Endothelial cell of umbilical vein (primary cell): Measurements from ENCODE around the gene HEPH. TPM values are rescaled to one million over a fixed set of nuclear protein-coding genes. Genes with fewer than 3 reads are reported as not detected.

Source experiments
- BruUV-seq: library from RNA; stranded (reverse); fragments of 400-500 nt; replicated peaks from 2 replicates; lab custom pipeline; 2021; lab: Mats Ljungman, UMichigan
- CTCF ChIA-PET: fragments of 300-600, 350-600 bp; sonication (Branson Sonifier 250); formaldehyde crosslinking; loops from one replicate; lab custom pipeline; 2021; ENCODE audit warnings: antibody characterized with exemption, inconsistent platforms; lab: Charles Lee
- POLR2A ChIA-PET: fragments of 300-600, 350-600 bp; sonication (Branson Sonifier 250); formaldehyde crosslinking; loops from one replicate; lab custom pipeline; 2021; ENCODE audit warnings: antibody characterized with exemption, inconsistent platforms; lab: Charles Lee
- DNase-seq: peaks from one replicate; pipeline ENCODE4 v3.0.0-alpha.2; 2011; ENCODE audit warnings: low read depth, low spot score
- FAIRE-seq: peaks from 2 replicates; lab custom pipeline; 2011; peaks lifted over from hg19 to GRCh38; lab: Jason Lieb, UNC
- H2AFZ ChIP-seq: 2 replicates; pipeline ENCODE4 v1.6.0; 2012; ENCODE audit warnings: low read depth, low read length, control low read depth, inconsistent platforms
- H3K27ac ChIP-seq: 2 replicates; pipeline ENCODE4 v1.5.1; 2011; ENCODE audit warnings: low read depth, mild to moderate bottlenecking, control low read depth, low read length, moderate library complexity; ENCODE audit not compliant: insufficient read depth
- H3K27me3 ChIP-seq, 2 experiments: 2 replicates each; pipeline versions ENCODE4 v1.6.0 to v1.6.1; 2011; ENCODE audit warnings: low read length in 2 of 2, mixed read lengths in 1 of 2; ENCODE audit not compliant: control insufficient read depth in 2 of 2, insufficient read depth in 2 of 2
- H3K36me3 ChIP-seq, 2 experiments: 2 replicates in 1 of 2; 3 replicates in 1 of 2; pipeline ENCODE4 v1.5.1; 2011; ENCODE audit warnings: low read length in 2 of 2, mild to moderate bottlenecking in 1 of 2, moderate library complexity in 1 of 2; ENCODE audit not compliant: control insufficient read depth in 2 of 2, insufficient read depth in 2 of 2; ENCODE audit errors: extremely low read depth in 1 of 2
- H3K4me1 ChIP-seq: 3 replicates; pipeline ENCODE4 v1.5.1; 2011; ENCODE audit warnings: mild to moderate bottlenecking, low read length; ENCODE audit not compliant: control insufficient read depth, insufficient read depth; ENCODE audit errors: extremely low read depth
- H3K4me2 ChIP-seq: 2 replicates; pipeline ENCODE4 v1.6.1; 2011; ENCODE audit warnings: low read length, control low read depth, mixed read lengths; ENCODE audit not compliant: insufficient read depth
- H3K4me3 ChIP-seq, 3 experiments: fragments of 200-600 bp in 1 of 3; sonication (generic), shearing (Covaris generic) in 1 of 3; replicated peaks in 1 of 3; 2 replicates each; pipeline ENCODE4 v1.5.1; 2011 to 2016; ENCODE audit warnings: control low read depth in 3 of 3, low read length in 3 of 3, mild to moderate bottlenecking in 2 of 3, inconsistent platforms in 1 of 3, low read depth in 1 of 3, moderate library complexity in 1 of 3; ENCODE audit not compliant: insufficient read depth in 1 of 3
- H3K79me2 ChIP-seq: 2 replicates; pipeline ENCODE4 v1.6.0; 2012; ENCODE audit warnings: low read length, inconsistent platforms; ENCODE audit not compliant: control insufficient read depth, insufficient read depth
- H3K9ac ChIP-seq: replicated peaks from 2 replicates; pipeline ENCODE3; 2011; ENCODE audit warnings: low read length, control low read depth; ENCODE audit not compliant: insufficient read depth; ENCODE audit errors: extremely low read depth
- H3K9me1 ChIP-seq: replicated peaks from 3 replicates; pipeline ENCODE4 v1.6.0; 2011; ENCODE audit warnings: mild to moderate bottlenecking, low read length; ENCODE audit not compliant: control insufficient read depth, insufficient read depth; ENCODE audit errors: extremely low read depth
- H3K9me3 ChIP-seq: replicated peaks from 2 replicates; pipeline ENCODE4 v1.5.1; 2012; ENCODE audit warnings: low read length, inconsistent platforms; ENCODE audit not compliant: control insufficient read depth, insufficient read depth
- H4K20me1 ChIP-seq: replicated peaks from 2 replicates; pipeline ENCODE3; 2011; ENCODE audit warnings: mild to moderate bottlenecking, low read length; ENCODE audit not compliant: control insufficient read depth, insufficient read depth; ENCODE audit errors: extremely low read depth
- CTCF ChIP-seq, 2 donors: IDR thresholded peaks; 1 replicate in 1 of 2; 2 replicates in 1 of 2; pipeline ENCODE4 v1.5.1; 2011; ENCODE audit warnings: low read length in 2 of 2, mild to moderate bottlenecking in 2 of 2, moderate library complexity in 2 of 2, control low read depth in 1 of 2, inconsistent platforms in 1 of 2, low read depth in 1 of 2; ENCODE audit not compliant: insufficient read depth in 1 of 2; ENCODE audit errors: extremely low read depth in 1 of 2
- EZH2 ChIP-seq: IDR thresholded peaks from 2 replicates; pipeline ENCODE4 v1.6.1; 2012; ENCODE audit warnings: borderline replicate concordance, low read depth, mild to moderate bottlenecking, moderate library complexity, low read length, inconsistent platforms; ENCODE audit not compliant: severe bottlenecking
- FOS ChIP-seq: IDR thresholded peaks from 2 replicates; pipeline ENCODE4 v1.6.1; 2011; ENCODE audit warnings: mild to moderate bottlenecking, low read length, moderate library complexity, borderline replicate concordance; ENCODE audit not compliant: insufficient read depth
- GATA2 ChIP-seq: IDR thresholded peaks from 2 replicates; pipeline ENCODE4 v1.7.0; 2011; ENCODE audit warnings: low read depth, mild to moderate bottlenecking, moderate library complexity, mixed read lengths, low read length; ENCODE audit not compliant: insufficient read length, insufficient read depth
- JUN ChIP-seq: IDR thresholded peaks from 2 replicates; pipeline ENCODE4 v1.6.1; 2011; ENCODE audit warnings: borderline replicate concordance, low read depth; ENCODE audit not compliant: insufficient read length, insufficient read depth
- MAX ChIP-seq: IDR thresholded peaks from 2 replicates; pipeline ENCODE4 v1.6.1; 2011; ENCODE audit not compliant: insufficient read depth, insufficient read length
- MYC ChIP-seq: IDR thresholded peaks from one replicate; pipeline ENCODE4 v1.6.1; 2011; ENCODE audit warnings: mild to moderate bottlenecking, low read depth, low read length
- POLR2A ChIP-seq: IDR thresholded peaks from 2 replicates; pipeline ENCODE4 v1.6.1; 2012; ENCODE audit warnings: low read depth, mild to moderate bottlenecking, control low read depth, low read length
- POLR2AphosphoS5 ChIP-seq: IDR thresholded peaks from 2 replicates; pipeline ENCODE4 v1.6.1; 2012; ENCODE audit warnings: low read depth, mild to moderate bottlenecking, control low read depth, low read length, moderate library complexity; ENCODE audit not compliant: insufficient read depth
- dilution Hi-C: fragments of 300-500 bp; cut with MboI; formaldehyde crosslinking; loops from one replicate; pipeline ENCODE4 v1.15.0; 2019; ENCODE audit warnings: low sequenced_read_pairs; ENCODE audit not compliant: extremely low pct_ligation_motif_present
- intact Hi-C: fragments of 100-400 bp; cut with micrococcal nuclease; formaldehyde crosslinking; loops from one replicate; pipeline ENCODE4 v1.10.0; 2022
- polyA plus RNA-seq, 4 experiments: library from polyadenylated mRNA; depleted of rRNA in 3 of 4; stranded (reverse) in 3 of 4; unstranded in 1 of 4; fragments of >200 nt; gene quantifications; 2 replicates each; pipeline versions ENCODE4 v1.2.1 to v1.2.3, GENCODE V29; 2011 to 2012; ENCODE audit warnings: missing spikeins in 1 of 4
- total RNA-seq: library from RNA; stranded (reverse); gene quantifications from 2 replicates; pipeline ENCODE4 v1.2.3, GENCODE V29; 2021

The HEPH gene
- total and polyA plus RNA-seq, 2 donors (not counting 3 experiments of a cell fraction or from before 2014, with no cell fraction given), result 0.08 to 0.20 TPM

- H3K9ac ChIP-seq, result no peak overlapping the region
These were observed 423 bp downstream of the HEPH start for GRCh38 chrX:66164470-66164869.

More at GRCh38 chrX:66164470-66164869, 423 bp downstream of the HEPH start:
- H3K4me2 ChIP-seq, result no peak overlapping the region
- no peak overlapping the region for H2AFZ ChIP-seq
- no peaks in the 10 kb centered on the region for H4K20me1 ChIP-seq
- no peak for TF ChIP-seq FOS
- no peak for TF ChIP-seq MYC
- no peak for TF ChIP-seq CTCF (IDR thresholded peaks at IDR 0.05; ENCODE audit: extremely low read depth in 1 of 2, insufficient read depth in 1 of 2, low read depth in 1 of 2, low read length in 2 of 2)
- TF ChIP-seq POLR2AphosphoS5, result no peak
- TF ChIP-seq MAX, result no peak
- no peak for TF ChIP-seq GATA2
- TF ChIP-seq JUN, result no peak
- TF ChIP-seq EZH2, result no peak
- TF ChIP-seq POLR2A, result no peak
- H3K27ac ChIP-seq, result no peak overlapping the region
- ChIA-PET POLR2A (no interaction called here), CTCF (no interaction called here)
- no peak overlapping the region for H3K4me3 ChIP-seq
- H3K9me3 ChIP-seq, result no peaks in the 10 kb centered on the region
- DNase-seq (no peak), FAIRE-seq (no peak)
- no peaks in the 10 kb centered on the region for H3K4me1 ChIP-seq
- H3K79me2 ChIP-seq, result no peaks in the 10 kb centered on the region
- no TSS peak for BruUV-seq
- no peaks in the 10 kb centered on the region for H3K9me1 ChIP-seq
- no peaks in the 10 kb centered on the region for H3K36me3 ChIP-seq
- intact Hi-C loops (no loop called here), dilution Hi-C loops (no loop called here)
- H3K27me3 ChIP-seq, result no peaks in the 10 kb centered on the region
